HG03439 (cell line): ENCODE results near the gene ATP12A.

Experiments used
- ATAC-seq: cut with Tn5 transposase; IDR thresholded peaks from one replicate; pipeline ENCODE4 v1.9.1; 2021; ENCODE audit warnings: mild to moderate bottlenecking, moderate library complexity; ENCODE audit not compliant: unreplicated experiment

The ATP12A gene

GRCh38 chr13:24680258-24680920 lies at the start of gene ATP12A:
Gene ATP12A, plus strand, starts transcription at chr13:24680408. Its CDS starts 336 bp downstream, at chr13:24680744.
- no peak for ATAC-seq

GRCh38 chr13:24630851-24631620 lies 49.2 kb upstream of the ATP12A start:
- ATAC-seq = no peak

- ATAC-seq = no peak
Measured at GRCh38 chr13:24631922-24632321, 48.3 kb upstream of the ATP12A start.

- ATAC-seq = no peak
Measured at GRCh38 chr13:24632382-24633121, 47.7 kb upstream of the ATP12A start.

GRCh38 chr13:24636776-24637175 lies 43.4 kb upstream of the ATP12A start:
- ATAC-seq = no peak

GRCh38 chr13:24638096-24638495 lies 42.1 kb upstream of the ATP12A start:
- ATAC-seq = no peak

GRCh38 chr13:24640752-24641151 lies 39.5 kb upstream of the ATP12A start:
- no peak for ATAC-seq

GRCh38 chr13:24642219-24642618 lies 38.0 kb upstream of the ATP12A start:
- no peak for ATAC-seq

- no peak for ATAC-seq
Measured at GRCh38 chr13:24644036-24644435, 36.2 kb upstream of the ATP12A start.

GRCh38 chr13:24648271-24648670 lies 31.9 kb upstream of the ATP12A start:
- ATAC-seq = no peak

- no peak for ATAC-seq
Measured at GRCh38 chr13:24648983-24649687, 31.1 kb upstream of the ATP12A start.

- no peak for ATAC-seq
Measured at GRCh38 chr13:24649688-24650043, 30.5 kb upstream of the ATP12A start.

GRCh38 chr13:24650161-24650560 lies 30.0 kb upstream of the ATP12A start:
- ATAC-seq = no peak

GRCh38 chr13:24651718-24652345 lies 28.4 kb upstream of the ATP12A start:
- ATAC-seq = no peak

GRCh38 chr13:24652359-24652758 lies 27.8 kb upstream of the ATP12A start:
- ATAC-seq = no peak

- ATAC-seq = no peak
Measured at GRCh38 chr13:24654741-24655140, 25.5 kb upstream of the ATP12A start.

GRCh38 chr13:24659239-24659638 lies 21.0 kb upstream of the ATP12A start:
- no peak for ATAC-seq

- ATAC-seq = no peak
Measured at GRCh38 chr13:24660023-24660741, 20.0 kb upstream of the ATP12A start.

- no peak for ATAC-seq
Measured at GRCh38 chr13:24661713-24662112, 18.5 kb upstream of the ATP12A start.
